ENCODE results near the gene EVI5. TPM values are rescaled to one million over a fixed set of nuclear protein-coding genes. Genes with fewer than 3 reads are reported as not detected.

Gene EVI5
- total and polyA plus RNA-seq, 12 donors: 3.6 to 63.1 (median 45.2) TPM

DNA sequence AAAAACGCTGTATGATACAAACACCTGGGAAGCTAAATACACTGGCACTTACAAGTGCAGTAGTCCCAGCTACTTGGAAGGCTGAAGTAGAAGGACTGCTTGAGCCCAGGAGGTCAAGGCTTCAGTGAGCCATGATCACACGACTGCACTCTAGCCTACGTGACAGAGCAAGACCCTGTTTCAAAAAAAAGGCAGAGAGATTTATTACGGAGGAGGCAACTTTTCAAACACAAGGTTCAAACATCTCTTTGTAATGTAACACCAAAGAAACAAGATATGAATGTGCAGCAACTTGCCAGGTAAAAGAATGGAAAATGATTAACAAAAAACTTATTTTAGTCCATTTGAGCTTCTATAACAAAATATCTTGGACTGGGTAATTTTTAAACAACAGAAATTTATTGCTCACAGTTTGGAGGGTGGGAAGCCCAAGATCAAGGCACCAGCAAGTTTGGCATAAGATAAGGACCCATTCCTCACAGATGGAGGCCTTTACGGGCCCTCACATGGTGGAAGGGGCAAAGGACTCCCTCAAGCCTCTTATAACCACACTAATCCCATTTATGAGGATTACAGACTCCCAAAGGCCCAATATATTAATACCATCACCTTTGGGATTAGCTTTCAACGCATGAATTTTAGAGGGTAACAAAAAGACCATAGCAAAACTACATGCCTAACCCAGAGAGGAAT, 73.3 kb downstream of the EVI5 start:
- WGBS, 4 donors: 45 to 51% (median 48%) methylated on average over 6 of the region's 6 CpGs
- no peak overlapping the region for H3K4me3 ChIP-seq
- TF ChIP-seq, protein P1, sequence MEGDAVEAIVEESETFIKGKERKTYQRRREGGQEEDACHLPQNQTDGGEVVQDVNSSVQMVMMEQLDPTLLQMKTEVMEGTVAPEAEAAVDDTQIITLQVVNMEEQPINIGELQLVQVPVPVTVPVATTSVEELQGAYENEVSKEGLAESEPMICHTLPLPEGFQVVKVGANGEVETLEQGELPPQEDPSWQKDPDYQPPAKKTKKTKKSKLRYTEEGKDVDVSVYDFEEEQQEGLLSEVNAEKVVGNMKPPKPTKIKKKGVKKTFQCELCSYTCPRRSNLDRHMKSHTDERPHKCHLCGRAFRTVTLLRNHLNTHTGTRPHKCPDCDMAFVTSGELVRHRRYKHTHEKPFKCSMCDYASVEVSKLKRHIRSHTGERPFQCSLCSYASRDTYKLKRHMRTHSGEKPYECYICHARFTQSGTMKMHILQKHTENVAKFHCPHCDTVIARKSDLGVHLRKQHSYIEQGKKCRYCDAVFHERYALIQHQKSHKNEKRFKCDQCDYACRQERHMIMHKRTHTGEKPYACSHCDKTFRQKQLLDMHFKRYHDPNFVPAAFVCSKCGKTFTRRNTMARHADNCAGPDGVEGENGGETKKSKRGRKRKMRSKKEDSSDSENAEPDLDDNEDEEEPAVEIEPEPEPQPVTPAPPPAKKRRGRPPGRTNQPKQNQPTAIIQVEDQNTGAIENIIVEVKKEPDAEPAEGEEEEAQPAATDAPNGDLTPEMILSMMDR (IDR thresholded peaks at IDR 0.05): no peak
- TF ChIP-seq POLR2A (IDR thresholded peaks at IDR 0.05): peak in 1 of 2 donors; percentile 28
- no peaks in the 10 kb centered on the region for H3K27me3 ChIP-seq
- peak in 6 of 7 donors; percentile 32 to 62 (median 58) for DNase-seq
- intact Hi-C loops (cut with DNase I): no loop called here
- H3K9me3 ChIP-seq (replicated peaks in 1 of 3): no peaks in the 10 kb centered on the region
- H3K4me1 ChIP-seq (replicated peaks in 1 of 2): peaks cover 22 to 27% of the 10 kb centered on the region in 2 donors
- no peaks in the 10 kb centered on the region for H3K36me3 ChIP-seq (replicated peaks in 1 of 2)
- H3K27ac ChIP-seq: peak overlapping the region in 4 of 5 donors; percentile 36 to 72 (median 54)

DNA sequence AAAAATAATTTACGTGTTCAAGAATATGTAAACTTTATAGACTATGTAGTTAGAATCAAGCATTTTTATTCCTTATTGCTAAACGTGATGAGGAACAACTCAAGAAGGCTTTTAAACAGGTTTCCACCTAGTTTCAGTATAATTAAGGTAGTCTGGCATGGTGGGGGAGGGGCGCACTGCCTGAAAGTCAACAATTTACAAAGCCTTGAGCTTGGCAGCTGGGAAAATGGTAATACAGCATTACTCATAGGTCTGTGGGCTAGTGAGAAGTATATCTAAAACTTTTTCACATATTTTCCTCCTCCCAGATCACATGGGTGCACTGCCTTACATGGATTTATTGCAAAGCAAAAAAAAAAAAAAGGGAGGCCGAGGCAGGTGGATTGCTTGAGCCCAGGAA, 75.2 kb downstream of the EVI5 start:
- 68 to 75% (median 73%) methylated on average over 4 of the region's 4 CpGs for WGBS, 4 donors
- H3K27me3 ChIP-seq: no peaks in the 10 kb centered on the region
- H3K4me1 ChIP-seq (replicated peaks in 1 of 2): peaks cover 22 to 31% of the 10 kb centered on the region in 2 donors
- no peaks in the 10 kb centered on the region for H3K36me3 ChIP-seq (replicated peaks in 1 of 2)
- H3K4me3 ChIP-seq: no peak overlapping the region
- no peak overlapping the region for H3K27ac ChIP-seq
- DNase-seq: peak; percentile 42 to 64 (median 58)
- H3K9me3 ChIP-seq (replicated peaks in 1 of 3): no peaks in the 10 kb centered on the region
- TF ChIP-seq, protein P1 (IDR thresholded peaks at IDR 0.05): no peak
- no peak for TF ChIP-seq POLR2A (IDR thresholded peaks at IDR 0.05)
- intact Hi-C loops (cut with DNase I): no loop called here

DNA sequence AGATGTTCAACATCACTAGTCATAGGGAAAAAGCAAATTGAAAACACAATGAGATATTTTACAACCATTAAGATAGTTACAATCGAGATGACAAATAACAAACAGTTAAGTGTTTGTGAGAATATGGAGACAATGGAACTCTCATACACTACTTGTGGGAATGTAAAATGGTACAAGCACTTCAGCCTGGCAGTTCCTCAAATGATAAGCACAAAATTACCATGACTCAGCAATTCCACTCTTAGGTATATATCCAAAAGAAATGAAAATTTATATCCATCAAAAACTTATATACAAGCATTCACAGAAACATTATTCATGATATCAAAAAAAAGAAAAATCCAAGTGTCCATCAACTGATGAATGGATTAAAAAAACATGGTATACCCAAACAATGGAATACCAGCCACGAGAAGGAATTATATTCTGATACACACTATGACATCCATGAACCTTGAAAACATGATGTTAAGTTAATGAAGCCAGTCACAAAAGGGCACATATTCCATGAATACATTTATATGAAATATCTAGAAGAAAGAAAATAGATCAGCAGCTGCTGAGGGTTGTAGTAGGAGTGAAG, 76.4 kb downstream of the EVI5 start:
- H3K27ac ChIP-seq: no peak overlapping the region
- intact Hi-C loops (cut with DNase I): no loop called here
- H3K27me3 ChIP-seq: no peaks in the 10 kb centered on the region
- H3K36me3 ChIP-seq (replicated peaks in 1 of 2): no peaks in the 10 kb centered on the region
- TF ChIP-seq, protein P1 (IDR thresholded peaks at IDR 0.05): no peak
- TF ChIP-seq POLR2A (IDR thresholded peaks at IDR 0.05): no peak
- WGBS, 4 donors: 85 to 93% (median 88%) methylated on average over 2 of the region's 2 CpGs
- H3K4me1 ChIP-seq (replicated peaks in 1 of 2): peaks cover 22 to 31% of the 10 kb centered on the region in 2 donors
- H3K4me3 ChIP-seq: no peak overlapping the region
- DNase-seq: no peak
- H3K9me3 ChIP-seq (replicated peaks in 1 of 3): no peaks in the 10 kb centered on the region

GRCh38 chr1:92707709-92708108, 77.2 kb downstream of the EVI5 start:
- H3K4me1 ChIP-seq (replicated peaks in 1 of 2): peaks cover 22 to 31% of the 10 kb centered on the region in 2 donors
- no peak overlapping the region for H3K4me3 ChIP-seq
- no peaks in the 10 kb centered on the region for H3K27me3 ChIP-seq
- TF ChIP-seq, protein P1 (IDR thresholded peaks at IDR 0.05): no peak
- no peak for TF ChIP-seq POLR2A (IDR thresholded peaks at IDR 0.05)
- intact Hi-C loops (cut with DNase I): no loop called here
- no peak overlapping the region for H3K27ac ChIP-seq
- H3K36me3 ChIP-seq (replicated peaks in 1 of 2): no peaks in the 10 kb centered on the region
- H3K9me3 ChIP-seq (replicated peaks in 1 of 3): no peaks in the 10 kb centered on the region
- DNase-seq: no peak
- 96 to 100% (median 98%) methylated on average over 2 of the region's 2 CpGs for WGBS, 4 donors

Data from adrenal gland (tissue), 12 donors.